ENCODE data around the gene FRAS1. TPM values are rescaled to one million over a fixed set of nuclear protein-coding genes. Genes with fewer than 3 reads are reported as not detected.

Gene FRAS1
- polyA plus RNA-seq, 1 donor from 2014 or later = 2.8 TPM

DNA sequence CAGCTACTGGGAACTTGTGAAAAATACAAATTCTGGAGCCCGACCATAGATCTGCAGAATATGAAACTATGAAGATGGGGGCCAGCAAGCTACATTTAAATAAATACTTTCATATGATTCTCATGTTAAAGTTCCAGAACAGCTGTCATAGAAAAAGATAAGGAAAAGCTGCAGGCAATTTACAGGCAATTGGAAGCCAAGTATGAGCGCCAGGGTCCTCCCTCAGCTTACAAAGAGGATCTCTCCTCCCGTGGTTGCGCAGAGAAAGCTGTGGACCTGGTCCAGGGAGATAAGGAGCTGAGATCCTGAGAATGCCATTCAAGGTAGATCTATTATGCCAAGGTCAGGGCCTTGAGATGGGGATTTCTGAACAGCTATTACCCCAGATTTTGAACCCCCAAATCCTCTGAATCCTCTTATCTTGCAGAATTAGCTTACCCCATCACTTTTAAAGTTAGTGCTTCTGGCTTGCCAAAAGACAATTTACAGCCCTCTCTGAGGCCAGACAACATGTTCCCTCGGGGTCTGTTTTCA is 25.6 kb upstream of the FRAS1 start:
- H3K9me2 ChIP-seq (ENCODE audit: insufficient read depth, low read length) = no peaks in the 10 kb centered on the region
- no peak overlapping the region for H2AFZ ChIP-seq (ENCODE audit: low read depth, low read length)
- H3F3A ChIP-seq (ENCODE audit: insufficient read depth, low read length, poor library complexity, severe bottlenecking) = no peaks in the 10 kb centered on the region
- no peak overlapping the region for H3K27ac ChIP-seq (ENCODE audit: low read length)
- no peak overlapping the region for H3K4me2 ChIP-seq (ENCODE audit: low read length)
- no peaks in the 10 kb centered on the region for H4K20me1 ChIP-seq (ENCODE audit: insufficient read depth)
- TF ChIP-seq EP300 (conservative IDR thresholded peaks at IDR 0.05; ENCODE audit: poor library complexity, severe bottlenecking) = no peak
- no peak for TF ChIP-seq TAF1 (IDR thresholded peaks at IDR 0.05; ENCODE audit: low read depth)
- no peak for TF ChIP-seq EZH2 (IDR thresholded peaks at IDR 0.05; ENCODE audit: borderline replicate concordance, insufficient read depth, low read length, poor library complexity, severe bottlenecking)
- no peak for TF ChIP-seq POLR2AphosphoS5 (IDR thresholded peaks at IDR 0.05)
- no peak for TF ChIP-seq RAD21 (conservative IDR thresholded peaks at IDR 0.05)
- no peak for TF ChIP-seq SMC3 (conservative IDR thresholded peaks at IDR 0.05; ENCODE audit: poor library complexity)
- TF ChIP-seq, protein P1, sequence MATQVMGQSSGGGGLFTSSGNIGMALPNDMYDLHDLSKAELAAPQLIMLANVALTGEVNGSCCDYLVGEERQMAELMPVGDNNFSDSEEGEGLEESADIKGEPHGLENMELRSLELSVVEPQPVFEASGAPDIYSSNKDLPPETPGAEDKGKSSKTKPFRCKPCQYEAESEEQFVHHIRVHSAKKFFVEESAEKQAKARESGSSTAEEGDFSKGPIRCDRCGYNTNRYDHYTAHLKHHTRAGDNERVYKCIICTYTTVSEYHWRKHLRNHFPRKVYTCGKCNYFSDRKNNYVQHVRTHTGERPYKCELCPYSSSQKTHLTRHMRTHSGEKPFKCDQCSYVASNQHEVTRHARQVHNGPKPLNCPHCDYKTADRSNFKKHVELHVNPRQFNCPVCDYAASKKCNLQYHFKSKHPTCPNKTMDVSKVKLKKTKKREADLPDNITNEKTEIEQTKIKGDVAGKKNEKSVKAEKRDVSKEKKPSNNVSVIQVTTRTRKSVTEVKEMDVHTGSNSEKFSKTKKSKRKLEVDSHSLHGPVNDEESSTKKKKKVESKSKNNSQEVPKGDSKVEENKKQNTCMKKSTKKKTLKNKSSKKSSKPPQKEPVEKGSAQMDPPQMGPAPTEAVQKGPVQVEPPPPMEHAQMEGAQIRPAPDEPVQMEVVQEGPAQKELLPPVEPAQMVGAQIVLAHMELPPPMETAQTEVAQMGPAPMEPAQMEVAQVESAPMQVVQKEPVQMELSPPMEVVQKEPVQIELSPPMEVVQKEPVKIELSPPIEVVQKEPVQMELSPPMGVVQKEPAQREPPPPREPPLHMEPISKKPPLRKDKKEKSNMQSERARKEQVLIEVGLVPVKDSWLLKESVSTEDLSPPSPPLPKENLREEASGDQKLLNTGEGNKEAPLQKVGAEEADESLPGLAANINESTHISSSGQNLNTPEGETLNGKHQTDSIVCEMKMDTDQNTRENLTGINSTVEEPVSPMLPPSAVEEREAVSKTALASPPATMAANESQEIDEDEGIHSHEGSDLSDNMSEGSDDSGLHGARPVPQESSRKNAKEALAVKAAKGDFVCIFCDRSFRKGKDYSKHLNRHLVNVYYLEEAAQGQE (IDR thresholded peaks at IDR 0.05; ENCODE audit: borderline replicate concordance) = no peak
- no peaks in the 10 kb centered on the region for H3K36me3 ChIP-seq (ENCODE audit: insufficient read depth, low read length)
- no peaks in the 10 kb centered on the region for H3K79me2 ChIP-seq (replicated peaks; ENCODE audit: insufficient read depth, low read length)
- H3K9me3 ChIP-seq (ENCODE audit: low read length) = no peaks in the 10 kb centered on the region
- H3K4me3 ChIP-seq (ENCODE audit: low read length) = no peak overlapping the region
- no peaks in the 10 kb centered on the region for H3K27me3 ChIP-seq (ENCODE audit: insufficient read depth, low read depth, low read length)
- no peak overlapping the region for H3K9ac ChIP-seq (ENCODE audit: low read length)

DNA sequence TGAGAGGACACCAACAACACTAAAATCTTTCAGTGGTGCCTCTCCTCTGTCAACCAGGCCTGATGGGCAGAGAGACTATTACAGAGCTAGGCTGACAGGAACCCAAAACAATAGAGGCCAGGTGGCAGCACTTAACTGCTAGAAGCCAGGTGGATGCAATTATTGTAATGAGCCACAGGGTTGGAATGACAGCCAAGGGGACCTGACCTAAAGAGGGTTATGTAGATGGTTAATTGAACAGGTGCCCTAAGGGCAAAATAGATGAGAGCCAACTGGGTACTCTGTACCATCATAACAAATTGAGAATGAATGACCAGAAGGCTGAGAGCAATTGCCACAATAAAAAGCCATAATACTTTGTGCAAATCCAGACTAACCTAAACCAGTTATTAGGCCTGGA is 24.7 kb upstream of the FRAS1 start:
- no peaks in the 10 kb centered on the region for H3K27me3 ChIP-seq (ENCODE audit: insufficient read depth, low read depth, low read length)
- no peaks in the 10 kb centered on the region for H3K36me3 ChIP-seq (ENCODE audit: insufficient read depth, low read length)
- no peak overlapping the region for H3K9ac ChIP-seq (ENCODE audit: low read length)
- H4K20me1 ChIP-seq (ENCODE audit: insufficient read depth) = no peaks in the 10 kb centered on the region
- no peak overlapping the region for H3K27ac ChIP-seq (ENCODE audit: low read length)
- TF ChIP-seq EZH2 (IDR thresholded peaks at IDR 0.05; ENCODE audit: borderline replicate concordance, insufficient read depth, low read length, poor library complexity, severe bottlenecking) (no peak), TAF1 (IDR thresholded peaks at IDR 0.05; ENCODE audit: low read depth) (no peak), EP300 (conservative IDR thresholded peaks at IDR 0.05; ENCODE audit: poor library complexity, severe bottlenecking) (no peak), SMC3 (conservative IDR thresholded peaks at IDR 0.05; ENCODE audit: poor library complexity) (no peak), POLR2AphosphoS5 (IDR thresholded peaks at IDR 0.05) (no peak), MXI1 (conservative IDR thresholded peaks at IDR 0.05; ENCODE audit: poor library complexity, severe bottlenecking) (no peak), RAD21 (conservative IDR thresholded peaks at IDR 0.05) (no peak)
- TF ChIP-seq, protein P1 (IDR thresholded peaks at IDR 0.05; ENCODE audit: borderline replicate concordance) = no peak
- TF ChIP-seq, protein P2, sequence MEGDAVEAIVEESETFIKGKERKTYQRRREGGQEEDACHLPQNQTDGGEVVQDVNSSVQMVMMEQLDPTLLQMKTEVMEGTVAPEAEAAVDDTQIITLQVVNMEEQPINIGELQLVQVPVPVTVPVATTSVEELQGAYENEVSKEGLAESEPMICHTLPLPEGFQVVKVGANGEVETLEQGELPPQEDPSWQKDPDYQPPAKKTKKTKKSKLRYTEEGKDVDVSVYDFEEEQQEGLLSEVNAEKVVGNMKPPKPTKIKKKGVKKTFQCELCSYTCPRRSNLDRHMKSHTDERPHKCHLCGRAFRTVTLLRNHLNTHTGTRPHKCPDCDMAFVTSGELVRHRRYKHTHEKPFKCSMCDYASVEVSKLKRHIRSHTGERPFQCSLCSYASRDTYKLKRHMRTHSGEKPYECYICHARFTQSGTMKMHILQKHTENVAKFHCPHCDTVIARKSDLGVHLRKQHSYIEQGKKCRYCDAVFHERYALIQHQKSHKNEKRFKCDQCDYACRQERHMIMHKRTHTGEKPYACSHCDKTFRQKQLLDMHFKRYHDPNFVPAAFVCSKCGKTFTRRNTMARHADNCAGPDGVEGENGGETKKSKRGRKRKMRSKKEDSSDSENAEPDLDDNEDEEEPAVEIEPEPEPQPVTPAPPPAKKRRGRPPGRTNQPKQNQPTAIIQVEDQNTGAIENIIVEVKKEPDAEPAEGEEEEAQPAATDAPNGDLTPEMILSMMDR (IDR thresholded peaks at IDR 0.05; ENCODE audit: poor library complexity, severe bottlenecking) = no peak
- no peak overlapping the region for H3K4me2 ChIP-seq (ENCODE audit: low read length)
- H3K79me2 ChIP-seq (replicated peaks; ENCODE audit: insufficient read depth, low read length) = no peaks in the 10 kb centered on the region
- H3K4me3 ChIP-seq (ENCODE audit: low read length) = no peak overlapping the region
- no peak overlapping the region for H2AFZ ChIP-seq (ENCODE audit: low read depth, low read length)
- H3F3A ChIP-seq (ENCODE audit: insufficient read depth, low read length, poor library complexity, severe bottlenecking) = no peaks in the 10 kb centered on the region
- H3K9me2 ChIP-seq (ENCODE audit: insufficient read depth, low read length) = no peaks in the 10 kb centered on the region
- no peaks in the 10 kb centered on the region for H3K9me3 ChIP-seq (ENCODE audit: low read length)

Measured in neural cell (in vitro differentiated cells).